ENCODE results near the gene CD27.

GRCh38 chr12:6440391-6440790 lies 4.4 kb upstream of the CD27 start:
- no peak for TF ChIP-seq POLR2AphosphoS5 (IDR thresholded peaks at IDR 0.05; ENCODE audit: low read depth, low read length)
- no peak for TF ChIP-seq POLR2A (IDR thresholded peaks at IDR 0.05; ENCODE audit: low read depth, low read length)

Measured in GM12891 (cell line).